Midbrain (tissue), 1 donor: ENCODE data around the gene FZD4.
"Not testable (repeated sequence)": the region's sequence is repeated elsewhere in the genome, so short reads cannot be mapped to it uniquely, and the experiment has no call there.

ENCODE experiments used
- DNase-seq: peaks from one replicate; lab custom pipeline; 2025; lab: John Stamatoyannopoulos, UW

Gene FZD4

DNA sequence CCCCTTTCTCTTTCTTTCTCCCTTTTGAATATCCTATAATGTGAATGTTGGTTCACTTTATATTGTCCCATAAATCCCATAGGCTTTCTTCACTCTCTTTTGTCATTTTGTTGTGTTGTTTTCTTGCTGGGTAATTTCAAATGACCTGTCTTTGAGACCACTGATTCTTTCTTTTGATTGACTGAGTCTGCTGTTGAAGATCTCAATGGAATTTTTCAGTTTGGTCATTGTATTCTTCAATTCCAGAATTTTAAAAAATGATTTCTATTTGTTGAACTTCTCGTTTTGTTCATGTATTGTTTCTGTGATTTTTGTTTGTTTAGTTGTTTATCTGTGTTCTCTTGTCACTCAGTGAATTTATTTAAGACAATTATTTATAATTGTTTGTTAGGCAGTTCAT lies 17.5 kb upstream of the FZD4 start:
- DNase-seq, result no peak

DNA sequence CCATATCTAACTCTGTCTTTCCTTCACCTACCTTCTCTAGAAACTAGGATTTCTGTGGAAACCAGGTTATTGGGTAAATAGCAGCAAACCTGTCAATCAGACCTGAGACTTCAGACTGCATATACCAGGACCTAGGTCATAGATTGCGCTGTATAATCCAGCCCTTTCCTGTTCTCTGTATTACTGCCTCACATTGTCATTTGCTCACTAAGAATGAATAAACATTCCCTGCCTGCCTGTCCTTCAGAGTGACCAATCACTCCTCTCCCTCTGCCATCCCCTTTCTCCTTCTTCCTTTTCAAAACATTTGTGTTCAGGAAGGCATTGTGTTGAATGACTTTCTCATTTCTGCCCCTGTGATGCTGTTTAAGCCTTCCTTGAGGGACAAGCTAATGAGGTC lies 14.1 kb upstream of the FZD4 start:
- no peak for DNase-seq

GRCh38 chr11:86967601-86968000 lies 12.4 kb upstream of the FZD4 start:
- not testable (repeated sequence) for DNase-seq

DNA sequence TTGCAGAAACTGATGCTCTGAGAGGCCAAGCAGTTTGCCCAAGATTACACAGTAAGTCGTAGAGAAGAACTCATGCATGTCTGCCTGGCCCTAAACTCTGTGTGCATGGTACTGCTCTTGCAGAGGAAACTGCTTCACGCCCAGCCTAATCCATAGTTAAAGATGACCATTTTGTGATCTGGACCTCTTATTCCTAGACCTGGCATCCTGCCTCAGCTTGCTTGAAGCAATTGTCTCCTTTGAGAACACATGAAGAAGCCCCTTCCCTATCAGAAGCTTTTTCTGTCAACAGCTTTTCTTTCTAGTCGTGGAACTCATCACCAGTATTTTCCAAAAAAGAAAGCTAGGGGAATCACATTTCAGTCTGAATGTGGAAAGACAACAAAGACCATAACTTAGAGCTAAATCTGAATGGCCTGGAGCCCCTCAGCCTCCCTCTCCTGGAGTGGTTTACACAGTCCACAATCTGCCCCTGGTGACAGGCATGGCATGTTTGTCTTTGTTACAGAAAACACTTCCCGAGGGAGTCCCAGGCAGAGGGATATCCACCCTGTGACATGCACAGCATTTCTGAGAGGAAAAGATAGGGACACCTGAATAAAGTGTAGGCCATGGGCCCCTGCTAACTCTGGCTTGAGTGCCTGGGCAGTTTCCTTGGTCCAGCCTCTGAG lies 2.9 kb upstream of the FZD4 start:
- DNase-seq, result no peak

DNA sequence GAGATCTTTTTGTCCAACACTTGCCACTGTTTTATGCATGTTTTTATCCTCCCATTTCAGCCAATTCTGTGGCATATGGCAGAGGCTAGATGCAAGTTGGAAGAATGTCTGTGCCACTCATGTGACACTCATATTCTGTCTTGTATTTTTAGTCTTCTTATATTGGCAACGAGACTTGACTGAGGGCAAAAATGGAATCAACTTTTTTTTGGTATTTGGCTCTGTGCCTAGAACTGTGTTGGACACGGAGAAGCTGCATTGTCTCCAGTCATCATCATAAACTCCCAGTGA lies 1.7 kb upstream of the FZD4 start:
- no peak for DNase-seq

- no peak for DNase-seq
These were observed 159 bp downstream of the FZD4 start for GRCh38 chr11:86955111-86955360.

- DNase-seq, result no peak
These were observed 705 bp downstream of the FZD4 start for GRCh38 chr11:86954269-86955110.

GRCh38 chr11:86952221-86952875 lies 2.8 kb downstream of the FZD4 start:
- DNase-seq, result no peak

- no peak for DNase-seq
These were observed 3.5 kb downstream of the FZD4 start for GRCh38 chr11:86951706-86952105.

GRCh38 chr11:86950661-86950995 lies 4.6 kb downstream of the FZD4 start:
- DNase-seq, result no peak

GRCh38 chr11:86949995-86950660 lies 5.1 kb downstream of the FZD4 start:
- no peak for DNase-seq

DNA sequence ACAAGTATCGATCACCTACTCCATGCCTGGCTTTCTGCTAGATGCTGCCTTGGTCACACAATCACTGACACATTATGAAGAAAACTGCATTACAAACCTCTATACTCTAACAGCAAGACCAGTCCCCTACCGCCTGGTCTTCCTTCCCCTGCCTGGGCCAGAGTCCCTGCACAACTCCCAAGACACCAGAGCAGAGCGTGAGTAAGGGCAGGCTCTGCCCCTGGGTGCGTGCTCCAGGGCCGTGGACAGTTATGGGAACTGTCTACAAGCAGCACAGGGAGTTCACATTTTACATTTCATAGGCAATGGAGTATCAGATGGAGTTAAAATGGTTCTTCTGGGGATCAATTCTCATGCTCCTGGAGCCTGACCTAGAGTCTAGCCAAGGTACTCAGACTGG lies 6.5 kb downstream of the FZD4 start:
- no peak for DNase-seq

GRCh38 chr11:86947541-86947940 lies 7.7 kb downstream of the FZD4 start:
- no peak for DNase-seq

DNA sequence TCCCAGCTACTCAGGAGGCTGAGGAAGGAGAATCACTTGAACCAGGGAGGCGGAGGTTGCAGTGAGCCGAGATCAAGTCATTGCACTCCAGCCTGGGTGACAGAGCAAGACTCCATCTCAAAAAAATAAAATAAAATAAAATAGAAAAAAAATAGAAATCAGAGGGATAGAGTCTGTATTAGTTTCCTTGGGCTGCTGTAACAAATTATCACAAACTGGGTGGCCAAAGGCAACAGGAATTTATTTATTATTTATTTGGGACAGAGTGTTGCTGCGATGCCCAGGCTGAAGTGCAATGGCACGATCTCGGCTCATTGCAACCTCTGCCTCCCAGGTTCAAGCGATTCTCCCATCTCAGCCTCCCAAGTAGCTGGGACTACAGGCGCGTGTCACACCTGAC lies 11.7 kb downstream of the FZD4 start:
- not testable (repeated sequence) for DNase-seq

- no peak for DNase-seq
These were observed 13.2 kb downstream of the FZD4 start for GRCh38 chr11:86941871-86942599.

GRCh38 chr11:86941077-86941870 lies 13.9 kb downstream of the FZD4 start:
- no peak for DNase-seq

DNA sequence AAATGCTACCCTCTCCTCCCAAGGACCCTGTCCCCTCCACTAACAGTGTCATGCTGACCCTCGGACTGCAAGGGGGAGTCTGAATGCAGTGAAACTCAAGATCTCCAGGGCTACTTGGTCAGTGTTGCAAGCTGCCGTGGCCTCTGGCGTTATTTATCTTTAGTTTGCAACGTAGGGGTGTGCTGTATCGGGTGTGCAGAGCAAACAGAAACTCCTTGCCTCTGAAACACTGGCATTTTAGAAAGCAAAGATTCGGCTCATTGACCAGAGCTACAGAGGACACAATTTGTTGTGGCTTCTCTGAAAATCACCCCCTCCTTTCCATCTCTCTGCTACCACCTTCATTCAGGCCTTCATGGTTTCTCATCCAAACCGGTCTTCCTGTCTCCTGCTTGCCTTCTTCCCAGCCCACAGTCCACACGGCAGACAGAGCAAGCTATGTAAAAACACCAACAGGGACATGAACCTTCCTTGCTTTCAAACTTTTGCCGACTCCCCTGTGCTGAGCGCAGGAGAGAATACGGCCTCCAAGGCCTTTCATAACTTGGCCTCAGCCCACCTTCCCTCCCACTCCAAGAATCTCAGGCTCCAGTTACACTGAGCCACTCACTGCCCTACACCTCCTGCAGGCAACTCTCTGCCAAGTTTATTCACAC lies 14.9 kb downstream of the FZD4 start:
- no peak for DNase-seq

DNA sequence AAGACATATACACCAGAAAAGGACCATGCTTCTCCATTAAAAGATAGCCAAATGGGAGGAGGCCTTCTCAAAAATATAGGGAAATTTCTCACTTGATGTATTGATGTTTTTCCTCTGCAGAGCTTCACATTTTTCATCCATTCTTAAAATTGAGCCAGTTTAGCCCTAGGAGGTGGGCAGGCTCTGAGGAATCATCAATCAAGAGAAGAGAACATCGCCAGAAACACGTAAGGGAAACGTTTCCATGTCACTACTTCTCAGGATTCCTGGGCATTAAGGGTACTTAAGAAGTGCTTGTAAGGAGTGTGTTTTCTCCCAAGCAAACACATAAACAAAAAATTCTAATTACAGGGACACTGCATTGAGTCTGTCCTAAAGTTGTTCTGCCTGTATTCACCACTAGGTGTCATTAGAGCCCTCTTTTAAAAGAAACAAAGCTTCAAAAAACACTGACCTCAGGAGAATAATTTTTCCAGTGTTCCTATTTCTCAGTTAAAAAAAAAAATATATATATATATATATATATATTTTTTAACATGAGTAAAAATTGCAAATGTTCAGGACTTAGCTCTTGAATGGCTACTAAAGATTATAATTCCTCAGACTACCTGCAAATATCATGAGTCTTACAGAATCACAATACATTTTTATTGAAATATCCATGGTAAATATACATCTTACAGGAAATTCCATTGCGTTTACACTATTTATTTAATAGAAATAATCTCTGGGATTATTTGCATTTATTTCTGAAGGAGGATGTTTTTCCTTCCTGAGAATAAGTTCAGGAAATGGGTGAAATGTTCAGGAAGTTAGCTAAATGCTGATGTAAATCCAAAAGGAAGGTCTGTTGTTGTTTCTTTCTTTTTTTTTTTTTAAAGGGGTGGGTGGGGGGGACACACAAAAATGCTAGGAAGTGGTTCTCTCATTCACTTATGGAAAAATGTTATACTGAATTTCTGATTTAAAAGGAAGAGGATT lies 16.0 kb downstream of the FZD4 start:
- DNase-seq, result peak; percentile 75

DNA sequence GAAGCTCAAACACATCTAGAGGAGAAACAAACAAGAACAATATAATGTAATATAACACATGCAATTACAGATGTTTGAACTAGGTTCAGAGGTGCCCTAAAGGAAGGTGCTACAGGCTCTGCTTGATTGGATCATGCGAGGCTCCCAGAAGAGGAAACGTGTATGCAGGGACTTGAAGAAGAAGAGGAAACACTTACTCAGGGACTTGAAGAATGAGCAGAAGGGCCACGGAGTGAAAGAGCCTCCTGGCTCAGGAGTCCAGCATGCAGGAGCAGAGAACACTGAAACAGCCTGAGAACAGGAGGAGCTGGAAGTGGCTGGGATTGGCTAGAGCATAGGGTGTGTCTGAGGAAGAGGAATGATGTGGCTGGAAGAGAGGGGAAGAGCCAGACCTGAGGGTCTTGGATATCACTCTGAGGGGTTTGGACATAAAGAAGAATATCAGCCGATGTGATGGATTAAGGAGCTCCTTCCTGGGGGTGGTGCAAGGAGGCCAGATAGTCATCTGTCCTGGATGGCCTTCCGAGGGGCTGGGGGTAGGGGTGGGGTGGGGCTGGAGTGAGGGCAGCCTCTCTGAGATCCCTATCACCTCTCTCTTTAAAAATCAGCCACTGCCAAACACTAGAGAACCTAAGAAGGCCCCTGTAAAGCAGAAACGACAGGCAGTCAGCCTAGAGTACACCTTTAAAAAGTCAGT lies 16.8 kb downstream of the FZD4 start:
- no peak for DNase-seq
